GM18517 (cell line): ENCODE results near the gene SEPTIN6.
"Not testable (repeated sequence)": the region's sequence is repeated elsewhere in the genome, so short reads cannot be mapped to it uniquely, and the experiment has no call there.

ENCODE experiments used
- ATAC-seq: cut with Tn5 transposase; IDR thresholded peaks from one replicate; pipeline ENCODE4 v1.9.1; 2021; ENCODE audit warnings: mild to moderate bottlenecking, moderate library complexity; ENCODE audit not compliant: unreplicated experiment

Gene SEPTIN6

GRCh38 chrX:119692191-119693039 is 553 bp downstream of the SEPTIN6 start:
- peak; percentile 33 for ATAC-seq

- no peak for ATAC-seq
These were observed 1.8 kb downstream of the SEPTIN6 start for GRCh38 chrX:119690921-119691716.

GRCh38 chrX:119688911-119689321 is 4.1 kb downstream of the SEPTIN6 start:
- no peak for ATAC-seq

GRCh38 chrX:119687661-119688413 is 5.1 kb downstream of the SEPTIN6 start:
- no peak for ATAC-seq

DNA sequence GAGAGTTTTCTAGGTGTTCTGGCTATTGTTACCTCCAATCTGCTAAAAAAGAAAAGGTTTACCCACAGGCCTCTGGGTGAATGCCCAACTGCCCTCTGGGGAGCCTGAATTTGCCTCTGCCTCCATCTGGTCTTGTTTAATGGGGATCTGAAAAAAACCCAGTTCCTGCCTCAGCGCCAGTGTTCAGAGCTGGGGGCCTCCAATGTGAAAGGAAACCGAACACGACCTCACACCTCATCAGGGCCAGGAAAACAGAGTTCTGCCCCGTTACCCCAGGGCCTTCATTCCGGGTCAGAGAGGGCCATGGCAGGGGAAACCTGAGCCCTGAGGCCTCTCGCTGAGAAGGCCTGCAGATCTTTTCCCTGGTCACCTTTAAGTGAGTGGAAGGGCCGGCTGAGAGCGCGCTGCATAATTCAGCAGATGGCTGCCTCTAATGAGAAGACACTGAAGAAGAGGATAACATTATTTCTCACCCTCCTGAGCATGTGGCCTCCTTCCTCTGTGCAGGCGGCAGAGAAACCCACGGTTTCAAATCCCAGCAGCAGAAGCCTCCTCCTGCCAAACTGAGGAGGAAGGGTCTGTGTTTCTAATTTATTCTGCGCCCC is 6.8 kb downstream of the SEPTIN6 start:
- ATAC-seq = peak; percentile 33

GRCh38 chrX:119685225-119686066 is 7.5 kb downstream of the SEPTIN6 start:
- ATAC-seq = peak; percentile 47

DNA sequence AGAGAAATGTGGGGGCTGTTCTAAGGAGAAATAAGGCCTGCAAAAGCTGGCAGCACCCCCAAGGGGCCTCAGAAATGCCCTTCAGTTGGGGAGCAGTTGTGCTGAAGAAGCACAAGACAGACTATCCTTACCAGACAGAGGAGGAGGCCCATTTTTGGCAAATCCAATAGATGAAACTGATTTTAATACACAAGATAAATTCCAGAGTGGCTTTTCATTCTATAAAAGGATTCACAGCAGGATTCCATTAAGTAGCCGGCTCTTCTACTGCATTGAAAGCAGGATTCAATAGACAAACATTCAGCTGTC is 8.1 kb downstream of the SEPTIN6 start:
- ATAC-seq = no peak

DNA sequence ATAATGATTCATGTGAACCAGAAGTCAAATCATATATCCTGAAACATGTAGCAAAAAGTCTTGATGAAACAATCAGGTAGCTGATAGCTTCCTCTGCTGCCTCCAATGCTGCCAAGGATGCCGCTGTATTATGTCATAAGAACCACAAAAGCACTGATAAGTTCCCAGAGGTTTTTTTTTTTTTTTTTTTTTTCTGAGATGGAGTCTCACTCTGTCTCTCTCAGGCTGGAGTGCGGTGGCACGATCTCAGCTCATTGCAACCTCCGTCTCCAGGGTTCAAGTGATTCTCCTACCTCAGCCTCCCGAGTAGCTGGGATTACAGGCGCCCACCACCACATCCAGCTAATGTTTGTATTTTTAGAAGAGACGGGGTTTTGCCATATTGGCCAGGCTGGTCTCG is 8.7 kb downstream of the SEPTIN6 start:
- ATAC-seq = not testable (repeated sequence)

- ATAC-seq = no peak
These were observed 10.7 kb downstream of the SEPTIN6 start for GRCh38 chrX:119682019-119682989.

- ATAC-seq = no peak
These were observed 15.3 kb downstream of the SEPTIN6 start for GRCh38 chrX:119677654-119677981.

DNA sequence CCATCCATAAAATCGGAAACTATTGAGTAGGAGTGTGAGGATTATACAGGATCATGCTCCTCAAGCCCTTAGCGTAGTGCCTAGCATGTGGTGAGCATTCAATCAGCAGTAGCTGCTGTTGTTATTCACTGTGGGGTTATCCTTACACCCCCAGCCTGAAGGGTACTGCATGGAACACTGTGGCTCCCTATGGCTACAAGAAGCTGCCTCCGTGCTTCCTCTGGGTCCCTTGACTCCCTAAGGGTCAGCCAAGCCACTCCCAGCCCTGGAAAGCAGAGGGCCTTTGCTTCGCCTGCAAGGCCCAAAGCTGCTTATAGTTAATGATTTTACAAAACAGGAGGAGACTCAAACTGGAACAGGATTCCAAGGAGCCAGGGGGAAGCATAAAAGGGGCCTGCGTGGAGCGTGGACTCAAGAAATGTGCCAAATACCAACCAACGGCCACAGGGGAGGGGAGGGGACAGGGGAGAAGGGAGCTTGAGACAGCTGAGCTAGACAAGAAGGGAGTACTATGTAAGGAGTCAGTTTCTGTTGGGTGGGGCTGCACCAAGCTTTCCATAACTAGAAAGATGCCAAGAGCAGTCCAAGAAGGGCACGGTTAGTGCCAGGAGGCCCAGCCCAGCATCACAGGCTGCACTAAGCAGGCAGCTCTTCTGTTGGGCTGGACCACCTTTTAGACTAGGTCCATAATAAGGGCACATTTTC is 15.9 kb downstream of the SEPTIN6 start:
- ATAC-seq = no peak

GRCh38 chrX:119673336-119673735 is 19.6 kb downstream of the SEPTIN6 start:
- ATAC-seq = no peak

- no peak for ATAC-seq
These were observed 20.5 kb downstream of the SEPTIN6 start for GRCh38 chrX:119672426-119672825.

DNA sequence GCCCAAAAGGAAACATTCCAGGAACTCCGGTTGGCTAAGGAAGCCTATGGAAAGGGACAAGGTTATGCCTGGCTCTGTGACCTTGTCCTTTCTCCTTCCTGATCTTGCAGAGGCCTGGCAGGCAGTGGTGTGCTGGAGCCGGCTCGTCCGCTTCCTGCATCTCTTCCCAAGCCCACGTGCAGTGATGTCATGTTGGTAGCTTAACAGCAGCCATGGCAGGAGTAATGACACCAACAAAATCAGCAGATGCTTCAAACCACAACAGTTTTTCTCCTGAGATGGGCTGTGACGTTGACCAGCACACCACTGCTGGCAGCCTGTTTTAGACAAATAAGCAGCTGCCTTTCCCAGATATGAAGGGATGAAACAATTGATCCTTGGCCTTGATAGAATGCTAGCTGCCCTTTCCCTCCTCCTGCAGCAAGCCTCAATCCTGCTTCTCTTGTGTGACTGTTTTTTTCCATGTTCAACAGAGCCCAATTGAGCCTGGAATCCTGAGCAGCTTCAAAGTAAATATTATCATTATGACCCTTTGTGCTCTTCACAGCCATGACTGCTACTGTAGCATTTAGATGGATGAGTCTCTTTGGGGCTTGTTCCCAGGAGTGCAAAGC is 23.4 kb downstream of the SEPTIN6 start:
- no peak for ATAC-seq

DNA sequence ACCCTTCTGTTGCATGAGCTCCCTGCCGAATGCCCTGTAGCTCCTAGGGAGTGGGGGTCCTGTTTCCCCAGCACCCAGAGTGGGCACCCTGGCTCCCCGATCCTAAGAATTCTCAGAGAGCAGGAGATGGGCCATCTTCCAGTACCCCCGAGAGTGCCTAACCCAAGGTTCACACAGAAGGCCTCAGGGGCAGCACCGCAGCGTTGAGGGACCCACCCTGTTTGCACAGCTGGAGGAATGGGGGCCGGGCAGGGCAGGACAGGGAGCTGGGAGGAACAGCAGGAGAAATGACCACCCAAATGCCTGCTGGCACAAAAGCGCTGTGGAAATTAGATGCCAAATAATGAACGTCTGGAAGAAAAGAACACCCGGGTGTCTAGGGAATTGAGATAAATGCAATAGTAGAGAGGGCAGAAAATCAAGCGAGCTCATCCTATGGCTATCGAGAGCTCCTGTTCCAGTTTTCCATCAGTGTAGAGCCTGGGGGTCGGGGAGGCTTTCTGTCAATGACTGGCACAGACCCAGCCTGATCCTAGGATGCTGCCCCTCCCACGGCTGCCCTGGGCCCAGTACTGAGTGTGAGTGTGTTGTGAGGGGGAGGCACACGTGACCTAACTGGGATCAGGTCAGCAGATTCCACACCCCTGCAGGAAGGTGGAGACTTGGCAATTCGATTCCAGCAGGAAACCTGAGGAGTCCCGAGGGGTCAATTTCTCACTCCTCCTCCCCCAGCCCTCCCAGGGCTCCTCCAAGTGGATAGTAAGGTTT is 25.7 kb downstream of the SEPTIN6 start:
- ATAC-seq = no peak

GRCh38 chrX:119664877-119665276 is 28.1 kb downstream of the SEPTIN6 start:
- not testable (repeated sequence) for ATAC-seq

GRCh38 chrX:119661486-119661885 is 31.5 kb downstream of the SEPTIN6 start:
- no peak for ATAC-seq
